HPDE6-E6E7 (cell line): Measurements from ENCODE around the gene CABP2.
"Not testable (repeated sequence)": the region's sequence is repeated elsewhere in the genome, so short reads cannot be mapped to it uniquely, and the experiment has no call there.

Experiments
- DNase-seq: peaks from one replicate; pipeline ENCODE4 v3.0.0; 2011; ENCODE audit warnings: missing footprints; ENCODE audit errors: extremely low spot score

The CABP2 gene

GRCh38 chr11:67538823-67539505 lies 15.7 kb upstream of the CABP2 start:
- no peak for DNase-seq

- DNase-seq: no peak
Measured at GRCh38 chr11:67538306-67538705, 15.1 kb upstream of the CABP2 start.

GRCh38 chr11:67535561-67535960 lies 12.3 kb upstream of the CABP2 start:
- DNase-seq: no peak

GRCh38 chr11:67534070-67534679 lies 10.9 kb upstream of the CABP2 start:
- DNase-seq: no peak

- no peak for DNase-seq
Measured at GRCh38 chr11:67532889-67533288, 9.6 kb upstream of the CABP2 start.

- DNase-seq: no peak
Measured at GRCh38 chr11:67530282-67530592, 7.0 kb upstream of the CABP2 start.

GRCh38 chr11:67528376-67528775 lies 5.1 kb upstream of the CABP2 start:
- no peak for DNase-seq

- DNase-seq: no peak
Measured at GRCh38 chr11:67525275-67525976, 2.2 kb upstream of the CABP2 start.

- no peak for DNase-seq
Measured at GRCh38 chr11:67524480-67524808, 1.2 kb upstream of the CABP2 start.

- no peak for DNase-seq
Measured at GRCh38 chr11:67523556-67524479, 572 bp upstream of the CABP2 start.

- DNase-seq: no peak
Measured at GRCh38 chr11:67522338-67522737, 908 bp downstream of the CABP2 start.

GRCh38 chr11:67521924-67522323 lies 1.3 kb downstream of the CABP2 start:
- DNase-seq: no peak

GRCh38 chr11:67520856-67521824 lies 2.1 kb downstream of the CABP2 start:
- no peak for DNase-seq

GRCh38 chr11:67519726-67520125 lies 3.5 kb downstream of the CABP2 start:
- DNase-seq: no peak

GRCh38 chr11:67517784-67518552 lies 5.3 kb downstream of the CABP2 start:
- no peak for DNase-seq

GRCh38 chr11:67516806-67517205 lies 6.4 kb downstream of the CABP2 start:
- DNase-seq: no peak

GRCh38 chr11:67514116-67514515 lies 9.1 kb downstream of the CABP2 start:
- no peak for DNase-seq

- not testable (repeated sequence) for DNase-seq
Measured at GRCh38 chr11:67511558-67511957, 11.7 kb downstream of the CABP2 start.

- DNase-seq: no peak
Measured at GRCh38 chr11:67510023-67510345, 13.3 kb downstream of the CABP2 start.

GRCh38 chr11:67508486-67509121 lies 14.6 kb downstream of the CABP2 start:
- DNase-seq: peak; percentile 99
